ENCODE data around the gene DUSP10.

The DUSP10 gene

DNA sequence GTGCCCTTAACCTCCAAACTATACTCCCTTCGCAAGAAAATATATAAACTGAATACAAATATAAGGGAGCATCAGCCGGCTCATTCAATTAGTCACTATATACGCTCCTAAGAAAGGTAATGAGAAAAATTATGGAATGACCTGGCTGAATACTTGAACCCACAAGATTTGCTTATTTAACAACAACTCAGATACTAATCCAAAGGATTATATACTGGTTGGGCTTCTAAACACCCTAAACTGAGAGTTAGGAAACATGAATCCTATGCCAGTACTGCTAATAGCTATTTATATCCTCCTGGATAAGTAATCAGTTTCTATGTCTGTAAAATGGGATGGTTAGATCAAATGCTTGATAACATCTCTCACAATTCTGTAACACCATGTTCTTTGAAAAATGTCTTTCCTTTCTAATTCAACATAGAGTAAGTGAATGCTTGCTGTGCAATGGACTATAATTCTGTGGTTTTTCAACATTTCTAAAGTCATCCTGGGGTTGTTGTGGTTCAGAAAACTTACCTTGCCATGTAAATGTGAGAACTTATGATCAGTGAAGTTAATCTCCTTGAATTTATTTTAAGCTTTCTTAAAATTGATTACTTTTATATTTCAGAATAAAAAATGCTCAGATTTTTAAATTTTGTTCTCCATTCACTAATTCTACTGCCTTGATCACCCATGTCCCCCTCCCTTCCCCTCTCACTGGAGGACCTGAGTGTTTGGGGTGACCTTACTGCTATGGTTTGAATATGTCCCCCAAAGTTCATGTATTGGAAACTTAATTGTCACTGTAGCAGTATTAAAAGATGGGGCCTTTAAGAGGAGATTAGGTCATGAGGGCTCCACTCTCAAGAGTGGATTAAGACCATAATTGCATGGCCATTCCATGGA is 14.5 kb downstream of the DUSP10 start:
- Histone ChIP-seq H3K9me2 (ENCODE audit: low read depth, low read length) (no peaks in the 10 kb centered on the region), H3K27ac (ENCODE audit: low read depth, low read length, poor library complexity, severe bottlenecking) (no peak overlapping the region), H3K36me3 (ENCODE audit: insufficient read depth, low read length) (peaks cover 61% of the 10 kb centered on the region), H3K79me2 (ENCODE audit: insufficient read depth, low read length) (peaks cover 15% of the 10 kb centered on the region), H3K9ac (ENCODE audit: low read length) (no peak overlapping the region), H3K9me3 (ENCODE audit: low read length) (0 out of 2 replicates have a peak, but pooled peaks cover 3% of the 10 kb centered on the region), H3K4me2 (ENCODE audit: low read length) (no peak overlapping the region), H3K4me1 (ENCODE audit: insufficient read depth, low read length, severe bottlenecking) (peaks cover 5% of the 10 kb centered on the region), H2AFZ (ENCODE audit: low read length) (no peak overlapping the region), H4K20me1 (ENCODE audit: insufficient read depth, low read length) (no peaks in the 10 kb centered on the region), H3K4me3 (ENCODE audit: low read depth, low read length, poor library complexity, severe bottlenecking) (no peak overlapping the region), H3F3A (ENCODE audit: insufficient read depth, low read length) (no peaks in the 10 kb centered on the region), H3K27me3 (ENCODE audit: insufficient read depth, low read length) (no peaks in the 10 kb centered on the region)
- TF ChIP-seq, protein P1, sequence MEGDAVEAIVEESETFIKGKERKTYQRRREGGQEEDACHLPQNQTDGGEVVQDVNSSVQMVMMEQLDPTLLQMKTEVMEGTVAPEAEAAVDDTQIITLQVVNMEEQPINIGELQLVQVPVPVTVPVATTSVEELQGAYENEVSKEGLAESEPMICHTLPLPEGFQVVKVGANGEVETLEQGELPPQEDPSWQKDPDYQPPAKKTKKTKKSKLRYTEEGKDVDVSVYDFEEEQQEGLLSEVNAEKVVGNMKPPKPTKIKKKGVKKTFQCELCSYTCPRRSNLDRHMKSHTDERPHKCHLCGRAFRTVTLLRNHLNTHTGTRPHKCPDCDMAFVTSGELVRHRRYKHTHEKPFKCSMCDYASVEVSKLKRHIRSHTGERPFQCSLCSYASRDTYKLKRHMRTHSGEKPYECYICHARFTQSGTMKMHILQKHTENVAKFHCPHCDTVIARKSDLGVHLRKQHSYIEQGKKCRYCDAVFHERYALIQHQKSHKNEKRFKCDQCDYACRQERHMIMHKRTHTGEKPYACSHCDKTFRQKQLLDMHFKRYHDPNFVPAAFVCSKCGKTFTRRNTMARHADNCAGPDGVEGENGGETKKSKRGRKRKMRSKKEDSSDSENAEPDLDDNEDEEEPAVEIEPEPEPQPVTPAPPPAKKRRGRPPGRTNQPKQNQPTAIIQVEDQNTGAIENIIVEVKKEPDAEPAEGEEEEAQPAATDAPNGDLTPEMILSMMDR (IDR thresholded peaks at IDR 0.05; ENCODE audit: low read length), result no peak
- no peak for TF ChIP-seq EZH2 (IDR thresholded peaks at IDR 0.05; ENCODE audit: borderline replicate concordance, low read length)

DNA sequence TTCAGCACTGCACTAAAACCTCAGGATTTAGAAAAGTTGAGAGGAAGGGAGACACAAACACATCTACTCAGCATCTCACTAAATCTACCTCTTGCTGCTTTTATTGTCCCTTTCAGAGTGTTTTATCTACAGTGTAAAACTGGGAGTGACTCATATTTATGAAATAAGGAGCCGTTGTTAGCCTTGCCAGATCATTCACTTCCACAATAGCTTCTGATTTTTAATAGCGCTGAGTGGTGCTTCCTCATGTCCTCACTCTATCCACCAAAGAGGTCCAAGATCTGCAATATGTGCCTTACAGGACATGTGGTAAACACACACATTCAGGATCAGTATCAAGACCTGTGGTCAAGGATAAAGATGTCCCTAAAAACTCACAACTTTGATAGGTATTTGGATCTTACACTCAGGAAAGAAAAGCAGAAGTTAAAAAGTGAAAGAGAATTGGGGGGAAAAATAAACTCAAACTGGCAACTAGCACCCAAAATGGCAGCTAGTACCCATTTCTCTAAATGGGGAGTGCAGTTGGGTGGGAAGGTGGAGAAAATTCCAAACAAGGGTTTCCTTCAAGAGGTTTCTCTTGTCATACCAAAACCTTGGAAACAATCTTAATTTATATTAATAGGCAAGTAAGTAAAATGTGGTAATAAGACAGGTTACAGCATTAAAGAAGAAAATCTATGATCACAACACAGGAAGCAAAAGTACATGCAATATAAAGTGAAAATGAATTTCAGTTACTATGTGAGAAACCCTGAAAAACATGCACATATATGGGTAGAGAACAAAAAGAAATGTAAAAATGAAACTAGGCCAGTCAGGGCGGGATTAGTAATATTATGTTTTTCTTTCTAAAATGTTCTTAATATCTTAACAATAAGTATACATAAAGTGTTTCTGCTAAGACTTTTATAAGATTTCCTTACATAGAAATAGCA is 15.9 kb downstream of the DUSP10 start:
- Histone ChIP-seq H3K79me2 (ENCODE audit: insufficient read depth, low read length) (peaks cover 13% of the 10 kb centered on the region), H3K27ac (ENCODE audit: low read depth, low read length, poor library complexity, severe bottlenecking) (no peak overlapping the region), H3K4me3 (ENCODE audit: low read depth, low read length, poor library complexity, severe bottlenecking) (no peak overlapping the region), H3K36me3 (ENCODE audit: insufficient read depth, low read length) (peaks cover 61% of the 10 kb centered on the region), H3K9me3 (ENCODE audit: low read length) (0 out of 2 replicates have a peak, but pooled peaks cover 3% of the 10 kb centered on the region), H3F3A (ENCODE audit: insufficient read depth, low read length) (no peaks in the 10 kb centered on the region), H3K4me2 (ENCODE audit: low read length) (no peak overlapping the region), H3K9ac (ENCODE audit: low read length) (no peak overlapping the region), H3K27me3 (ENCODE audit: insufficient read depth, low read length) (no peaks in the 10 kb centered on the region), H4K20me1 (ENCODE audit: insufficient read depth, low read length) (no peaks in the 10 kb centered on the region), H3K4me1 (ENCODE audit: insufficient read depth, low read length, severe bottlenecking) (no peaks in the 10 kb centered on the region), H3K9me2 (ENCODE audit: low read depth, low read length) (no peaks in the 10 kb centered on the region), H2AFZ (ENCODE audit: low read length) (no peak overlapping the region)
- no peak for TF ChIP-seq EZH2 (IDR thresholded peaks at IDR 0.05; ENCODE audit: borderline replicate concordance, low read length)
- TF ChIP-seq, protein P1 (IDR thresholded peaks at IDR 0.05; ENCODE audit: low read length), result no peak

DNA sequence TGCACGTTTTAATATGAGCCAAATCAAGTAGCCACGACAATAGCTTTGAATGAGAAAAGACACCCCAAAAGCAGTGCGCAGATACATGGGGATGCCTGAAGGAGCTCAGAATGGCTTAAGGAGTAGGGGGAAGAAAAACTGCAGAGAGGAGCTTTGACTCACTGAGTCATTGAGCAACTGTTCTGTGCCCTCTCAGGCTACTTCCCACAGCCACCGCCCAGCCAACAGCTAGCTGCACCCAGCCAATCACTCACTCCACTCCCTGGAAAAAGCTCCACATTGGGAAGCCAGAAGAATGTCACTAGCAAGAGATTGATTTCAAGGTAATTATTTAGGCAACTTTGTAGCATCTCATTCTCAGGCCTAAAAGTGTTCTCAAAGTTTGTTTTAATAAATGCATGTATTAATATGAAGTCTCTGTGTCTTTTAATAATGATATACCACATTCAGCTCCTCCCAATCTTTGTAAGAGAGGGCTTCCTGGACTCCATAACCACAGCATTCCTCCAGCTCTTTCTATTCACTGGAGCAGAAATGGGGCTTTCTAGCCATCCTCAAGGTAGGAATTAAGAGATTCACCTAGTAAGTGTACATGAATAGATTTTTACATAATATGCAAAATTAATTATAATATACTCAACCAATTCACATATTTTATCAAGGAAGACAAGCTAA is 16.8 kb downstream of the DUSP10 start:
- Histone ChIP-seq H3K9ac (ENCODE audit: low read length) (no peak overlapping the region), H3K9me2 (ENCODE audit: low read depth, low read length) (no peaks in the 10 kb centered on the region), H3K27ac (ENCODE audit: low read depth, low read length, poor library complexity, severe bottlenecking) (no peak overlapping the region), H3K27me3 (ENCODE audit: insufficient read depth, low read length) (no peaks in the 10 kb centered on the region), H3F3A (ENCODE audit: insufficient read depth, low read length) (no peaks in the 10 kb centered on the region), H3K4me1 (ENCODE audit: insufficient read depth, low read length, severe bottlenecking) (no peaks in the 10 kb centered on the region), H3K79me2 (ENCODE audit: insufficient read depth, low read length) (peaks cover 13% of the 10 kb centered on the region), H3K9me3 (ENCODE audit: low read length) (0 out of 2 replicates have a peak, but pooled peaks cover 3% of the 10 kb centered on the region), H3K36me3 (ENCODE audit: insufficient read depth, low read length) (peaks cover 57% of the 10 kb centered on the region), H4K20me1 (ENCODE audit: insufficient read depth, low read length) (no peaks in the 10 kb centered on the region), H2AFZ (ENCODE audit: low read length) (no peak overlapping the region), H3K4me2 (ENCODE audit: low read length) (no peak overlapping the region), H3K4me3 (ENCODE audit: low read depth, low read length, poor library complexity, severe bottlenecking) (no peak overlapping the region)
- no peak for TF ChIP-seq EZH2 (IDR thresholded peaks at IDR 0.05; ENCODE audit: borderline replicate concordance, low read length)
- TF ChIP-seq, protein P1 (IDR thresholded peaks at IDR 0.05; ENCODE audit: low read length), result no peak

Measured in OCI-LY1 (cell line).